ENCODE results near the gene RUBCNL.

GRCh38 chr13:46355901-46356590 lies 31.0 kb downstream of the RUBCNL start:
- TF ChIP-seq CTCF (IDR thresholded peaks at IDR 0.05) (no peak), POLR2A (IDR thresholded peaks at IDR 0.05) (no peak)
